IPS DF 19.7 (cell line): ENCODE measurements around the gene KDELR1.
"Not testable (repeated sequence)": the region's sequence is repeated elsewhere in the genome, so short reads cannot be mapped to it uniquely, and the experiment has no call there.

Experiments used
- DNase-seq: peaks from one replicate; pipeline ENCODE4 v3.0.0-alpha.2; 2013; ENCODE audit warnings: low read depth, low spot score

KDELR1 gene

GRCh38 chr19:48397263-48398101 lies 6.1 kb upstream of the KDELR1 start:
- no peak for DNase-seq

DNA sequence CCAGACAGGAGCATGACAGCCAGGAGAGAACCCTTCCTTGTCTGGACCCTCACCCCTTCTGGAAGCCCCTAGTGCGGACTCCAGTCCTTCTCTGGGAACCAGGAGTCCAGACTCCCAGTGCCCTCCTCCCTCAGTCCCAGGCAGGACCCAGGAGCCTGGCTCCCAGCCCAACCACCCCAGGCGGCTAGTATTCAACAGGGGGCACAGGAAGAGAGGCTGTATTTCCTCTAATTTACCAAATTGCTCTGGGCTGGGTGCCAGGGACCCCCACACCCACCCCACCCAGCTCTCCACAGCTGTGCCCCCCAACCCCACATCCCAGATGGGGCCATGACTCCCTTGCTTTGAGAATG lies 5.4 kb upstream of the KDELR1 start:
- no peak for DNase-seq

- no peak for DNase-seq
These were observed 4.9 kb upstream of the KDELR1 start for GRCh38 chr19:48396016-48396823.

- DNase-seq, result no peak
These were observed 4.1 kb upstream of the KDELR1 start for GRCh38 chr19:48395499-48395898.

DNA sequence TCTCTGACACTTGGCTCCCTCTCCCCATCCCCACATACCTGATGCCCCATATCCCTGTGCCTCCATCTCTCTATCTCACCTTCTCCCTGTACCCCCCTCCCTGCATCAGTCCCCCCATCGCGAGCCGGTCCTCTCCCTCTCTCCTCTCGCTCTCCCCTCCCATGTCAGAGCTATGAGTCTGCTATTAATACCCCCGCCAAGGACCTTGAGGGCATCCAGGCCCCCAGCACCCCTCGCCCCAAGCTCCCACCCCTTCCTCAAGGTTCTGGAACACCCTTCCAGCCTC lies 3.8 kb upstream of the KDELR1 start:
- DNase-seq, result no peak

DNA sequence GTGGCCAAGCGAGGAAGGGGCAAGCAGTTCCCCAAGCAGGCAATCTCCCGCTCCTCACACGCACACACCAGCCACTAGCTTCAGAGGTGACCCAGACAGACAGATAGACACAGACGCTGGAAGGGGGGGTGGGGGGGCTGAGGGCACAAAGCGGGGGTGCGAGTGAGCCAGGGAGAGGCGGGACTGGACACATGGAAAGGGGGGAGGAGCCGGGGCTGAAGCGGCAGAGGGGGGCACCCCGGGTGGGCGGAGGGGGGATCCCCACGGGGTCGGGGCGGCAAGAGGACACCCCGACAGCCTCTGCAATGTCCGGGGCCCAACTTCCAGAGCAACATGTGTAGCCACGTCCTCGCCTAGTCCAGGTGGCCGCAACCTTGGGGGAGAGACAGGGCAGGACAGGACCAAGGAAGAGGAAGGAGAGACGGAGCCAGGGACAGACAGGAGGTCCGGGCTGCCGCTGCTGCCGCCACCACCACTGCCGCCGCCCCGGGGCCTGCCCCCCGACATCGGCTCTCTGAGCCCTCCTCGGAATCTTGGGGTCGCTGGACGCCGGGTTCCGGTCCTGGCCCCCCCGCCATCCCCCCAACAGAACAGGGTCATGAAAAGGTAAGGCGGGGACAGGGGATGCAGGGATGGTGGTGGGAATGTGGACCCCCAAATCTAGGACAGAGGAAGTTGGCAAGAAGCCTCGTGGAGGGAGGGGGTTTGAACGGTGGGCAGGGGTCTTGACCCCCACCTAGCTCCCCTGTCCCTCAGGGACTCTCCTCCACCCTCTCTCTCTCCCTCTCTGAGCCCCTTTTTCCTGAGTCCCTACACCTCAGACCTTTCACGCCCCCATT lies 3.2 kb upstream of the KDELR1 start:
- no peak for DNase-seq

DNA sequence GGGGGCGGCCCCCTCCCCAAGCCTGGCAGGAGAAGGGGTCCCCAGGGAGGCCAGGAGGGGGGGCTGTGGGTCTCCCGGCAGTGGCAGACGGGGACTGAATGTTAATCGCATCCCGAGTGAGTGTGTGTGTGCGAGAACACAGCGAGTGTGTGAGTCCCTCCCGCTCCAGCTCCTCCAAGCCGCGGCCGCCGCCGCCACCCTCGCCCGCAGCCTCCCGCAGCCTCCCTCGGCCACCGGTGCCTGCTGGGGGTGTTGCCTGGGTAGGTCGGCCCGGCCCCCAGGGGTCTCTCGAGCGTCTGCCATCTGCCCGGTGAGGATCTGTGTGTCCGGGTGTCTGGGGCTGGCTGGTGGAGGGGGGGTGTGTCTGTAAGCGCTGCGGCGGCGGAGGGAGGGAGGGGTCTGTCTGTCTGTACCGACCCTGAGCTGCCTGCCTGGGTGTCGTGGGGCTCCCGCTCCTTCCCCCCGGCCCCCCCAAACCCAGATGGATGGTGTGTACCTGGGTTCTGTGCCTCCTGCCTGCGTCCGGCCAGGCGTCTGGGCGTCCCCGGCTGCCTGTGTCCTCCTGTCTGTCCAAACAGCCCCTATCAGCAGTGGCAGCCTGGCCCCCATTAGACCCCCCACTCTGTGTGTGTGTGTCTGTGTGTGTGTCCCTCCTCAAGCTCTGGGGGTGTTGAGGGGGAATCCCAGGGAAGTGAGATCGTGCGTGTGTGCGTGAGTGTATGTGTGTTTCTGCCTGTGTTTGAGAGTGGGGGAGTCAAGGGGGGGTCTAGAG lies 2.4 kb upstream of the KDELR1 start, which contains the start of gene GRIN2D:
Gene GRIN2D, plus strand, starts transcription at position 110 of the 772 bp plus-strand sequence. CDS start 4,725 bp downstream, outside the sequence.
- DNase-seq, result no peak

DNA sequence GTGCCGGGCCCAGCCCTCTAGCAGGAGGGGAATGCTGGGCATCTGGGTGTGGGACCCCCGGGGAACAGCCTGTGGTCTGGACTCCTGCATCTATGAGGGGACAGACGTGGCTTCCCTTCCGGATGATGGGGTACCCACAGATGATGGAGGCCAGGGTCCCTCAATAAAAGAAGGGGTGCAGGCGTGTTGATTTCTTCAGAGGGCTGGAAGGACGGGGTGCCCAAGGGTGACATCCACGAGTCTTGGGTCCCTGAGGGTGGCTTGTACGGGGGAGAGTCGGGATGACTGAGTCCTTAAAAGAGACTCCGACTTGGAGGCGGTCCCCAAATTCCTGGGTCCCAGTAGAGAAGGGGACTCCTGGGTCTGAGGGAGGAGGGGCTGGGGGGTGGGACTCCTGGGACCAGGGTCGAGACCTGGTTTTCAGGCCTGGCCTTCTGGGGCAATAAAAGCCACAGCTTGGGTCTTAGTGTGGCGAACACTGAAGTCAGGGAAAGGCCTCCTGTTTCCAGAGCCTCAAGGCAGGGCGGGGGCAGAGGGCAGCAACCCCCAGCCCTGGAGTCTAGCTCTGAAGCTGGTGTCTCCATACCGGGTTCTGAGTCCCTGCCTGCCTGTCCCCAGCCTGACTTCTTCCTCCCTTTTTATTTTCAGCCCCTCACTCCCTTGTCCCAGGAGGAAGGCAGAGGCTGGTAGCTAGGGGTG lies 1.7 kb upstream of the KDELR1 start:
- DNase-seq, result no peak

DNA sequence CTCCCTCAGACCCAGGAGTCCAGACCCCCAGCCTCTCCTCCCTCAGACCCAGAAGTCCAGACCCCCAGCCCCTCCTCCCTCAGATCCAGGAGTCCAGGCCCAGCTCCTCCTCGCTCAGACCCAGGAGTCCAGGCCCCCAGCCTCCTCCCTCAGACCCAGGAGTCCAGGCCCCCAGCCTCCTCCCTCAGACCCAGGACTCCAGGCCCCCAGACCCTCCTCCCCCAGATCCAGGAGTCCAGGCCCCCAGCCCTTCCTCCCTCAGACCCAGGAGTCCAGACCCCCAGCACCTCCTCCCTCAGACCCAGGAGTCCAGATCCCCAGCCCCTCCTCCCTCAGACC lies 624 bp upstream of the KDELR1 start:
- DNase-seq, result not testable (repeated sequence)

GRCh38 chr19:48390188-48391099 lies 907 bp downstream of the KDELR1 start:
- DNase-seq, result no peak

DNA sequence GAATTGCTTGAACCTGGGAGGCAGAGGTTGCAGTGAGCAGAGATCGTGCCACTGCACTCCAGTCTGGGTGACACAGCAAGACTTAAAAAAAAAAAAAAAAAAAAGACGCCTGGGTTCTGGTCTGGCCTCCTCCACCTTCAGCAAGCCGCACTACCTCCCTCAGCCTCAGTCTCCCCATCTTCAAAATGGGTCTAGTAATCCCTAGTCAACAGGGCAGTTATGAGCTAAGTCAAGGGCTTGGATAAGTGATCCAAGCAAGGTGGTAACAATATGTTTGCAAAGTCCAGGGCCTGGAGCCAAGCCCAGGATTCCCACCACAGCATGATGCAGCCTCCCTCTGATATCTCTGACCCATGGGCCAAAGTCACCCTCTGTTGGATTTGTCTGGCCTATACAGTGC lies 4.4 kb downstream of the KDELR1 start:
- DNase-seq, result no peak

- no peak for DNase-seq
These were observed 5.8 kb downstream of the KDELR1 start for GRCh38 chr19:48385461-48386087.

GRCh38 chr19:48382286-48382685 lies 9.1 kb downstream of the KDELR1 start:
- DNase-seq, result no peak

DNA sequence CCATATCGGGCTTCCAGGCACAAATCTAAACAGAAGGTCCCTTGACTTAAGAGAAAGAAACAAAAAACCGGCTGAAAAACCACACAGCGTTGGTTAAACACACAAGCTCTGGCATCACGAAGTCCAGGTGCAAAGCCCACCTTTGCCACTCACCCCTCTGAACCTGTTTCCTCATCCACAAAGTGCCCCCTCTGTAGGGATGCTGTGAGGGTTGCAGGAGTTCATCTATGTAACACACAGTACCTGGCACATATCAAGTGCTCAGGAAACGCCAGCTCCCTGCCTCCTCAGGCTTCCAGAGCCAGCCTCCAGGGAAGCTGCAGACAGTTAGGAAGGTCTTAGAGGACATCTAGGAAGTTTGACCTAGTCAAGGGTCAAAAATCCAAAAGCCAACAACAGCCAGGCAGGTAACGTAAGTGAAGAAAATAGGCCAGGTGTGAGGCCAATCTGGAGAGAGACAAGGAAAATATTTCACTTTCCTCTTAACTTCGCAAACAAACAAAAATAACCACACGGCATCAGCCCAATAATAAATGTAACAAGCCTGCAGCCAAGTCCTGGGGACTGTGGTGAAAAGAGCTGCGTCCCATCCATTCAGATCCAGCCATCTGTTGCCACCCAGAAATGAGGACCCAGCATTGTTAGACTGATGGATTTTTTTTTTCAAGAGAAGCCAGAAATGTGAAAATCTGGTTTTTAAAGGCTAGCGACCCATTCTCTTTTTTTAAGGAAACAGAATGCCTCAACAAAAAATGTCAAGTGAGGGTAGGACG lies 10.0 kb downstream of the KDELR1 start:
- no peak for DNase-seq

DNA sequence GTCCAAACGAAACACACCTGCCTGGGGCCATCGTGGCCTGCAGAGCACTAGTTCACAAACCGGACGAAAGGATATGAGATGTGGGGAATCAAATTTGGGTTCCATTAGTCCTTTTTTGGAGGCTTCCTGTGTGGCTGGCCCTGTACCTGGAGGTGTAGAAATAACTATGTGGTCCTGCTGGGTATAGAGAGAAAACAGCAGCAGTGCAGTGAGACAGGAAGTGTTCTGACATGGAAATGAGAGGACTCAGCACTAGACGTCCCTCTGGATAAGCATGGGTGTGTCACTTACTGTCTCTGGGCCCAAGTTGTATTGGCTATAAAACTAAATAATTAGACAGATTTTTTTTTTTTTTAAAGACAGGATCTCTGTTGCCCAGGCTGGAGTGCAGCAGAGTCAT lies 12.3 kb downstream of the KDELR1 start:
- no peak for DNase-seq

- DNase-seq, result no peak
These were observed 13.2 kb downstream of the KDELR1 start for GRCh38 chr19:48378194-48378570.

DNA sequence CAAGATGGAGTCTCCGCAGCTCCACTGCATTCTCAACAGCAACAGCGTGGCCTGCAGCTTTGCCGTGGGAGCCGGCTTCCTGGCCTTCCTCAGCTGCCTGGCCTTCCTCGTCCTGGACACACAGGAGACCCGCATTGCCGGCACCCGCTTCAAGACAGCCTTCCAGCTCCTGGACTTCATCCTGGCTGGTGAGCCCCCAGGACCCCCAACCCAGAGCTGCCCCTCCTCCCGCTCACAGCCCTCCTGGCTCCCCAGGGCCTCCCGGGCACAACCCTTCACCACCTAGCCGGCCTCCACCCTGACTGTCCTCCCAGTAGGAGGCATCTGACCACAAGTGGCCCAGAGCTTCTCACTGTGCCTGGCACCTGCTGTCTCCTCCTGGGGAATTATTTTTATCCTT lies 17.8 kb downstream of the KDELR1 start:
- no peak for DNase-seq

- no peak for DNase-seq
These were observed 18.4 kb downstream of the KDELR1 start for GRCh38 chr19:48372904-48373303.

DNA sequence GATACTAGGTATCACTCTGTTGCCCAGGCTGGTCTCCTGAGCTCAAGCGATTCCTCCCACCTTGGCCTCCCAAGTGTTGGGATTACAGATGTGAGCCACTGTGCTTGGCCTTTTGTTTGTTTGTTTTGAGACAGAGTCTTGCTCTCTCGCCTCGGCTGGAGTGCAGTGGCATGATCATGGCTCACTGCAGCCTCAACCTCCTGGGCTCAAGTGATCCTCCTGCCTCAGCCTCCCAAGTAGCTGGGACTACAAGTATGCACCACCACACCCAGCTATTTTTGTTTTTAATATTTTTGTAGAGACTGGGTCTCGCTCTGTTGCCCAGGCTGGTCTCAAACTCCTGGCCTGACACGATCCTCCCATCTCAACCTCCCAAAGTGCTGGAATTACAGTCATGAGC lies 19.6 kb downstream of the KDELR1 start:
- not testable (repeated sequence) for DNase-seq
